ENCODE data around the gene SMYD5. TPM values are rescaled to one million over a fixed set of nuclear protein-coding genes. Genes with fewer than 3 reads are reported as not detected.

Gene SMYD5
- total RNA-seq, 2 donors from 2014 or later = 34.9 to 35.4 TPM

- Histone ChIP-seq H3K4me1 (ENCODE audit: control insufficient read depth, insufficient read depth, low read length) (no peaks in the 10 kb centered on the region), H3K4me3 (ENCODE audit: low read length) (no peak overlapping the region), H3K9me3 (ENCODE audit: control insufficient read depth, low read length) (no peaks in the 10 kb centered on the region), H3K27ac (ENCODE audit: low read depth, low read length) (no peak overlapping the region), H3K27me3 (ENCODE audit: control insufficient read depth, insufficient read depth, low read length, poor library complexity, severe bottlenecking) (peaks cover 9% of the 10 kb centered on the region), H3K9ac (ENCODE audit: extremely low read depth, low read length, poor library complexity, severe bottlenecking) (no peak overlapping the region), H3K36me3 (ENCODE audit: control insufficient read depth, insufficient read depth, low read length) (no peaks in the 10 kb centered on the region)
- WGBS, 2 experiments (ENCODE audit: insufficient coverage in 1 of 2, insufficient read length in 1 of 2) = 84 to 85% methylated on average over 6 to 7 of the region's 7 CpGs
- TF ChIP-seq CTCF (conservative IDR thresholded peaks at IDR 0.05) = no peak
- no peak overlapping the region for H3K27ac Mint-ChIP-seq
- H3K27me3 Mint-ChIP-seq (ENCODE audit: insufficient read depth) = peaks cover 17% of the 10 kb centered on the region
- no peaks in the 10 kb centered on the region for H3K36me3 Mint-ChIP-seq (ENCODE audit: low read depth)
- no peak overlapping the region for H3K4me3 Mint-ChIP-seq
- peaks cover 13% of the 10 kb centered on the region for H3K4me1 Mint-ChIP-seq
- no peaks in the 10 kb centered on the region for H3K9me3 Mint-ChIP-seq
- DNase-seq = no peak
These were observed 2.0 kb upstream of the SMYD5 start for GRCh38 chr2:73212098-73212447.

- no peak overlapping the region for H3K4me3 ChIP-seq (ENCODE audit: low read length)
- H3K27me3 Mint-ChIP-seq (ENCODE audit: insufficient read depth) = peaks cover 14% of the 10 kb centered on the region
- peaks cover 13% of the 10 kb centered on the region for H3K4me1 Mint-ChIP-seq
- no peaks in the 10 kb centered on the region for H3K36me3 ChIP-seq (ENCODE audit: control insufficient read depth, insufficient read depth, low read length)
- DNase-seq = peak; percentile 93
- H3K9ac ChIP-seq (ENCODE audit: extremely low read depth, low read length, poor library complexity, severe bottlenecking) = no peak overlapping the region
- no peaks in the 10 kb centered on the region for H3K36me3 Mint-ChIP-seq (ENCODE audit: low read depth)
- 50 to 79% methylated on average over 13 to 20 of the region's 20 CpGs for WGBS, 2 experiments (ENCODE audit: insufficient coverage in 1 of 2, insufficient read length in 1 of 2)
- no peaks in the 10 kb centered on the region for H3K9me3 ChIP-seq (ENCODE audit: control insufficient read depth, low read length)
- no peaks in the 10 kb centered on the region for H3K9me3 Mint-ChIP-seq
- H3K4me1 ChIP-seq (ENCODE audit: control insufficient read depth, insufficient read depth, low read length) = no peaks in the 10 kb centered on the region
- no peak overlapping the region for H3K4me3 Mint-ChIP-seq
- no peak overlapping the region for H3K27ac ChIP-seq (ENCODE audit: low read depth, low read length)
- H3K27me3 ChIP-seq (ENCODE audit: control insufficient read depth, insufficient read depth, low read length, poor library complexity, severe bottlenecking) = peaks cover 9% of the 10 kb centered on the region
- TF ChIP-seq CTCF (conservative IDR thresholded peaks at IDR 0.05) = peak; percentile 97
- no peak overlapping the region for H3K27ac Mint-ChIP-seq
These were observed 1.4 kb upstream of the SMYD5 start for GRCh38 chr2:73212448-73213176.

- peak overlapping the region; percentile 68 for H3K4me3 Mint-ChIP-seq
- no peaks in the 10 kb centered on the region for H3K27me3 ChIP-seq (ENCODE audit: control insufficient read depth, insufficient read depth, low read length, poor library complexity, severe bottlenecking)
- H3K27ac Mint-ChIP-seq = peak overlapping the region; percentile 16
- no peaks in the 10 kb centered on the region for H3K36me3 ChIP-seq (ENCODE audit: control insufficient read depth, insufficient read depth, low read length)
- no peaks in the 10 kb centered on the region for H3K9me3 ChIP-seq (ENCODE audit: control insufficient read depth, low read length)
- no peak overlapping the region for H3K27ac ChIP-seq (ENCODE audit: low read depth, low read length)
- H3K9me3 Mint-ChIP-seq = no peaks in the 10 kb centered on the region
- H3K4me1 Mint-ChIP-seq = peaks cover 13% of the 10 kb centered on the region
- H3K9ac ChIP-seq (ENCODE audit: extremely low read depth, low read length, poor library complexity, severe bottlenecking) = no peak overlapping the region
- peaks cover 3% of the 10 kb centered on the region for H3K36me3 Mint-ChIP-seq (ENCODE audit: low read depth)
- 91 to 92% methylated on average over 3 to 4 of the region's 4 CpGs for WGBS, 2 experiments (ENCODE audit: insufficient coverage in 1 of 2, insufficient read length in 1 of 2)
- no peaks in the 10 kb centered on the region for H3K27me3 Mint-ChIP-seq (ENCODE audit: insufficient read depth)
- no peaks in the 10 kb centered on the region for H3K4me1 ChIP-seq (ENCODE audit: control insufficient read depth, insufficient read depth, low read length)
- TF ChIP-seq CTCF (conservative IDR thresholded peaks at IDR 0.05) = no peak
- peak overlapping the region; percentile 93 for H3K4me3 ChIP-seq (ENCODE audit: low read length)
- no peak for DNase-seq
These were observed 1.2 kb downstream of the SMYD5 start for GRCh38 chr2:73215254-73215653.

Data from endodermal cell (in vitro differentiated cells).